Left cardiac atrium (tissue), 4 donors: ENCODE data around the gene XRCC5. TPM values are rescaled to one million over a fixed set of nuclear protein-coding genes. Genes with fewer than 3 reads are reported as not detected.

Experiments used
- ATAC-seq, 2 donors: fragments of 200-7000 bp; cut with Tn5 transposase; one replicate each; pipeline ENCODE4 v1.9.1; 2020; ENCODE audit warnings: mild to moderate bottlenecking in 2 of 2, moderate library complexity in 2 of 2
- DNase-seq: peaks from one replicate; pipeline ENCODE4 v3.0.0-alpha.2; 2020
- intact Hi-C, 2 donors: fragments of 100-400 bp; cut with DNase I; formaldehyde crosslinking; loops; one replicate each; pipeline versions ENCODE4 v1.14.1 to v1.15.1; 2022 to 2023
- total RNA-seq, 2 donors: library from RNA; stranded (reverse); fragmentation: NEBNext Ultra II Directional; extraction: Animal tissue kit (Norgen Biotek cat#: 25700); gene quantifications; one replicate each; pipeline ENCODE4 v1.2.1, GENCODE V29; 2021
- donor health status: DM: no; HTN: yes; CAD: no.
- donor health status: DM: no; HTN: yes; CAD: no; lungs with severe emphysema.
- donor health status: DM: yes; HTN: yes; CAD: no.
- donor health status: Dilated cardiomyopathy.

XRCC5 gene
- total RNA-seq, 2 donors from 2014 or later, result 114 to 148 TPM

DNA sequence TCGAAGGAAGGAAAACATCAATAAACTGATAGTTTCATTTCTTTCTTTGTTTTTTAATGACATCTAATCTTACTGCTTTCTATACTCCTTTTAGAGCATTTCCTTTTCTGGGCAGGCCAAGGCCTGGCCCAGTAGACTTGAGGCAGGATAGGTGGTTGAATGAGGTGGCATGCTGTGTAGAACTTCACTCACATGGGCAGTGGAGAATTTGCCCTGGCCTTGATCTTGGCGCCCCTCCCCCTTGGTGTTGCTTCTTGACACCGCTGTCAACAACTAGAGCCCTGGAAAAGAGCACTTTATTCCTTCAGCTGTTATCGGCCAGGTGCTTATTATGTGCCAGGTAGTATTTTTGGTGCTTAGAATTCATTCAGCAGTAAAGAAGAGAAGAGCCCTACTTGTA lies 37.4 kb downstream of the XRCC5 start:
- intact Hi-C loops, result no loop called here
- no peak for DNase-seq

GRCh38 chr2:216147172-216148131 lies 38.3 kb downstream of the XRCC5 start:
- ATAC-seq (no peak), DNase-seq (no peak)
- intact Hi-C loops, result no loop called here

More for the DNA sequence above, 37.4 kb downstream of the XRCC5 start:
- ATAC-seq, result no peak

DNA sequence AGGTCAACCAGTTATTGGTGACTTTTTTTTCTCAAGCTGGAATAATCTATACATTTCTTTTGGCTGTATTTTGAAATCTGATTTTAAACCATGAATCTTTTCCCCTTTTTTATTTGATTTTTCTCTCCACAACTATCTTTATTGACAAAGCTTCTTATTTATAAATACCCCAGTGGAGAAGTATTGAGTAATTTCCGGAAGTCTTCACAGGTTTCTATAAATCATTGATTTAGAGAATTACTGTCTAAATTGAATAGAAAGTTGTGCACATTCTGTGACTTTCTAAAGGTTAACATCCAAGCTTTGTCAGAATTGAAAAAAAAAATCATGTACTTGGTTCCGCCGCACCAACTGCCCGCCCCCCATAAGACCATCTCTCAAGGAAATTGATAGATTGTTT lies 39.8 kb downstream of the XRCC5 start:
- ATAC-seq (no peak), DNase-seq (no peak)
- intact Hi-C loops, result no loop called here

DNA sequence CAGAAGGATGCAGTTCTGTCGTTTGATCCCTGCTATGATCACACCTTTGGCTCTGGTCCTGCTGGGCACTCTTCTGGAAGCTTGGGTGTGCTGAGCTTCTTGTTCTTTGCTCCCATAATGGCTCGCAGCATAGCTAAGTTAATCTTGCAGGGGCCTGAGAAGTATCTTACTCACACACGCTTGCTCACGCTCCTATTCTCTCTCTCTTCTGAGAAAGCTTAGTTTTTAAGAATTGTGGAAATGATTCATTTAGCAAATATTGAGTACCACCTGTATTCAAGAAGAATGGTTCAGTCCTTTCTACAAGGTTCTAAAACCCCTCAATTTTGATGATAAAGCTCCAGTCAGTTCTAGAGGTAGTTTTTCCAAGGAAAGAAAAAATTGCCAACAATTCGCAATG lies 40.6 kb downstream of the XRCC5 start:
- intact Hi-C loops, result no loop called here
- ATAC-seq (no peak), DNase-seq (no peak)

- no peak for ATAC-seq
- no peak for DNase-seq
- intact Hi-C loops, result no loop called here
Observed at GRCh38 chr2:216151313-216152025, 42.3 kb downstream of the XRCC5 start.

- intact Hi-C loops, result no loop called here
- DNase-seq (no peak), ATAC-seq (no peak)
Observed at GRCh38 chr2:216155954-216156353, 46.8 kb downstream of the XRCC5 start.

- DNase-seq (no peak), ATAC-seq (no peak)
- intact Hi-C loops, result no loop called here
Observed at GRCh38 chr2:216156822-216157221, 47.7 kb downstream of the XRCC5 start.

GRCh38 chr2:216159144-216159543 lies 50.0 kb downstream of the XRCC5 start:
- intact Hi-C loops, result no loop called here
- ATAC-seq, result no peak
- DNase-seq, result no peak

- intact Hi-C loops, result no loop called here
- ATAC-seq, result no peak
- no peak for DNase-seq
Observed at GRCh38 chr2:216159646-216160045, 50.5 kb downstream of the XRCC5 start.

DNA sequence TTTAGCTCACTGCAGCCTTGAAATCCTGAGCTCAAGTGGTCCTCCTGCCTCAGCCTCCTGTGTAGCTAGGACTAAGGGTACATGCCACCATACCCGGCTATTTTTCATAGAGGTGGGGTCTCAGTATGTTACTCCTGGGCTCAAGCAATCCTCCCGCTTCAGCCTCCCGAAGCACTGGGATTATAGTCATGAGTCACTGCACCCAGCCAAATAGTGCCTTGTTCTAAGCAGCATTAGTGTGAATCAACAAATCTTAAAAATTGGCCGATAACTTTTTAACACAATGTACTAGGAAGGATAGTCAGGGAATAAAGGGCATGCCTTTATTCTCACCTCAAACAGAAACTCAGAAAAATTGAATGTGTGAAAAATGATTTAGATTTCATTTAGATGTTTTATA lies 51.6 kb downstream of the XRCC5 start:
- DNase-seq, result no peak
- ATAC-seq, result no peak
- intact Hi-C loops, result no loop called here

DNA sequence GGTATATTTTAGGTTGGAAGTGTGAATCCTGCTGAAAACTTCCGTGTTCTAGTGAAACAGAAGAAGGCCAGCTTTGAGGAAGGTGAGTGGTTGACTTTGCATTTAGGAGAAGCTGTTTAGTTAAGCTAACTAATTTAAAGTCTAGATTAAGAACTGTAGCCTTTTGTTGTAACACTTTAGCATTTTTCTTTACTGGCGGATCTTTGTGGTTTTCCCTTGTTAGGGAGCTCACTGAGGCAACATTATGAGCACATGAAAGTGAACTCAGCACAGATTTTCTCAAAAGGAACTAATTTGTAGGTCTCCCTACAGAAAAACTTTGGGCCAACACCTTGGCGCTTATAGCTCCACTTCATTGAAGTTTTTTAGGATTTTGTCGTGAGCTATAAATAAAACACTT lies 52.8 kb downstream of the XRCC5 start:
- intact Hi-C loops, result no loop called here
- ATAC-seq (no peak), DNase-seq (no peak)

DNA sequence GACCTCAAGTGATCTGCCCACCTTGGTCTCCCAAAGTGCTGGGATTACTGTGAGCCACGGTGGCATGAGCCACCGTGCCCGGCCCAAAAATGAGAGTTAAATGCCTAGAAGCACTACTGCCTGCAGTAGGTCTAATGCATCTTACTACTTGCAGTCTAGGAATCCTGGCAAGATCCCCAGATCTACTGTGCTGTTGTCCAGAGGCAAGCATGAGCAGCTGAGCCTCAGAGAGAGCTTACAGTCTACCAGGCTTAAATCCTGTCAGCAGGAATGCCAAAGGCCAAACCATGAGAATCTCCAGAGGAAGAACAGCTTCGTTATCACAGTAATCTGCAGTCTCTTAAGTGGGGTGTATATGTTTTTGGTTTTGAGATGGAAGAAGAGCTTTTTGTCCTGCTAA lies 54.4 kb downstream of the XRCC5 start:
- no peak for ATAC-seq
- DNase-seq, result no peak
- intact Hi-C loops, result no loop called here

- DNase-seq (no peak), ATAC-seq (no peak)
- intact Hi-C loops, result no loop called here
Observed at GRCh38 chr2:216164087-216164486, 54.9 kb downstream of the XRCC5 start.

GRCh38 chr2:216164576-216164975 lies 55.4 kb downstream of the XRCC5 start:
- DNase-seq, result no peak
- ATAC-seq, result no peak
- intact Hi-C loops, result no loop called here

DNA sequence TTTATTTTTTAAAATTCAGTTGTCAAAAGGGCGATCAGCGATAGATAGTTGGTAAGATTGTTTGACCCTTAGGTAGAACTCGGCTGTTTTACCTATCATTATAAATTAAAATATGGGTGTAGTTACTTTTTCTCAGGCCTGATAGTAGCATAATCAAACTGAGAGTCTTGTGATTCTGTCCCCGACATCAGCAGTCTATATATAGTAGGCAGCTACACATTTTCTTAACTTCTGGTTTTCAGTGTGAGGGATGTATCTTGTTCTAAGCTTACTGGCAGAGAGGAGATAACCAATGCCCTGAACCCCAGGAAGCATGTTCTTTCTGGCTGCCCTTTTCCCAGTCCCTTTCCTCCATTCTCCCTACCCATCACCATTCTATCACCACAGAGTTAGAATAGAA lies 56.6 kb downstream of the XRCC5 start:
- DNase-seq (no peak), ATAC-seq (no peak)
- intact Hi-C loops, result no loop called here

GRCh38 chr2:216169087-216169486 lies 59.9 kb downstream of the XRCC5 start:
- ATAC-seq (no peak), DNase-seq (no peak)
- intact Hi-C loops, result no loop called here

DNA sequence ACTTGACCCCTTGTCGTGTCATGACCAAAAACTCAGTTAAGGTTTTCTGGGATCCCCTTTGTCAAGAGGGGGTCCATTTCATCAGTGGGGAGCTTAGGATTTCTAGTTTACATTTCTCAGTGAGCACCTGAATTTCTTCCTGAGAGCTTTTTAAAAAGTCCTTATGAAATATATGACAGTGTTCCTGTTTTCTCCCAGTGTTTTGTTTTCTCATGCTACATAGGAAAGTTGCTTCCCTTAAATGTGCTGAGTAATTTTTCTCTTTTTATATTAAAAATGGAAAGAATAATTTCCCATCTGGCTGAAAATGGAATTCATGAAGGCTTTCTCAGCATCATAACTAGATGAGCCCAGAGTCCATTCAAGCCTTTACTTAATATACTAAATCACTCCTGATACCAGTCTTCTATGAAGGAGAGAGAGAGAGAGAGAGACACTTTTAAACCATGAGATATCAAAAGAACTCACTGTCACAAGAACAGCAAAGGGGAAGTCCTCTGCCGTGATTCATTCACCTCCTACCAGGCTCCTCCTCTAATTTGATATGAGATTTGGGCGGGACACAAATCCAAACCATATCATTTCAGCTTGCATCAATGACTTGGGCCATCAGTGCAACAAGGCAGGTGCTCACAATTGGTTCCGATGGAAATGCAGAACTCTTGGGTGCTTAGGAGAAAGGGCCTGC lies 61.1 kb downstream of the XRCC5 start:
- intact Hi-C loops, result no loop called here
- DNase-seq (no peak), ATAC-seq (peak in 1 of 2 donors; percentile 47)

- intact Hi-C loops, result no loop called here
- ATAC-seq, result peak in 1 of 2 donors; percentile 18
Observed at GRCh38 chr2:216171011-216171410, 61.9 kb downstream of the XRCC5 start.

GRCh38 chr2:216172493-216172892 lies 63.3 kb downstream of the XRCC5 start:
- ATAC-seq, result no peak
- DNase-seq, result no peak
- intact Hi-C loops, result no loop called here

More at GRCh38 chr2:216171011-216171410, 61.9 kb downstream of the XRCC5 start:
- DNase-seq, result no peak

DNA sequence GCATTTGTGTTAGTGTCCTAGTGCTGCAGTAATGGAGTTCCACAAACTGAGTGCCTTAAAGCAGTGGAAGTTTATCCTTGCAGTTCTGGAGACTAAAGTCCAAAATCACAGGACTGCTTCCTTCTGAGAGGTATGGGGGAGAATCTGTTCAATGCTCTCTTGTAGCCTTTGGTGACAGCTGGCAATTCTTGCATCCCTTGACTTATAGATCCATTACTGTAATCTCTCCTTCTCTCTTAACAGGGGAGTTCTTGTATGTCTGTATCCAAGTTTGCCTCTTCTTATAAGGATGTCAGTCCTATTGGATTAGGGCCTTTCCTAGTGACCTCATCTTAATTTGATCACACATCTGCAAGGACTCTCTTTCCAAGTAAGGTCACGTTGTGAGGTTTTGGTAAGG lies 69.9 kb downstream of the XRCC5 start:
- DNase-seq, result no peak
- intact Hi-C loops, result no loop called here
- ATAC-seq, result no peak
